Mammary epithelial cell (primary cell): Measurements from ENCODE around the gene IDS.
"Not testable (repeated sequence)": the region's sequence is repeated elsewhere in the genome, so short reads cannot be mapped to it uniquely, and the experiment has no call there.

Experiments used
- CTCF ChIP-seq, 2 donors: IDR thresholded peaks in 1 of 2; conservative IDR thresholded peaks in 1 of 2; 2 replicates each; pipeline ENCODE4 v1.5.1; 2011 to 2012; ENCODE audit warnings: inconsistent platforms in 2 of 2, low read length in 2 of 2, mild to moderate bottlenecking in 2 of 2, control low read depth in 1 of 2, low read depth in 1 of 2; ENCODE audit not compliant: insufficient read depth in 1 of 2; ENCODE audit errors: extremely low read depth in 1 of 2
- EZH2 ChIP-seq: IDR thresholded peaks from 2 replicates; pipeline ENCODE4 v1.6.1; 2012; ENCODE audit warnings: low read length, inconsistent platforms, borderline replicate concordance

DNA sequence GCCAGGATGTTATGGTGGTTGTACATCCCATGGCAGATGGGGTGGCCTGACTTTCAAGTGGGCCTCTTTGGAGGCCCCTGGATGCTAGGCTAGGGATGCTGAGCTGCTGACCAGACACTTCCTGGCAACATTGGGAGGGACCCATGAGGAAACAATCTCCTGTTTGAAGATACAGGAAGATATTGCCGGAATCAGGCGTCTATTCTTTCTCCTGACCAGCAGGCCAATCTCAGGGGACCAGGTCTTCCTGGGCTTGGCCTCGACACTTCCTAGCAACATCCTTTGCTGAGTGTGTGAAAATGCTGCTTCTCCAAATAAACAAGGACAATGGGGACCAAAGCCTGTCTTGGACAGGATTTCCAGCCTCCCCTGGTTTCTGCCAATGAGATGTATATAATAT lies 42.7 kb upstream of the IDS start:
- TF ChIP-seq CTCF (conservative IDR thresholded peaks at IDR 0.05 in 1 of 2, IDR thresholded peaks at IDR 0.05 in 1 of 2; ENCODE audit: extremely low read depth in 1 of 2, insufficient read depth in 1 of 2, low read depth in 1 of 2, low read length in 2 of 2); EZH2: not testable (repeated sequence)
